GM19467 (cell line): ENCODE data around the gene HJV.

ENCODE experiments used
- ATAC-seq: cut with Tn5 transposase; IDR thresholded peaks from one replicate; pipeline ENCODE4 v1.9.1; 2021; ENCODE audit warnings: mild to moderate bottlenecking, moderate library complexity; ENCODE audit not compliant: unreplicated experiment

Gene HJV

DNA sequence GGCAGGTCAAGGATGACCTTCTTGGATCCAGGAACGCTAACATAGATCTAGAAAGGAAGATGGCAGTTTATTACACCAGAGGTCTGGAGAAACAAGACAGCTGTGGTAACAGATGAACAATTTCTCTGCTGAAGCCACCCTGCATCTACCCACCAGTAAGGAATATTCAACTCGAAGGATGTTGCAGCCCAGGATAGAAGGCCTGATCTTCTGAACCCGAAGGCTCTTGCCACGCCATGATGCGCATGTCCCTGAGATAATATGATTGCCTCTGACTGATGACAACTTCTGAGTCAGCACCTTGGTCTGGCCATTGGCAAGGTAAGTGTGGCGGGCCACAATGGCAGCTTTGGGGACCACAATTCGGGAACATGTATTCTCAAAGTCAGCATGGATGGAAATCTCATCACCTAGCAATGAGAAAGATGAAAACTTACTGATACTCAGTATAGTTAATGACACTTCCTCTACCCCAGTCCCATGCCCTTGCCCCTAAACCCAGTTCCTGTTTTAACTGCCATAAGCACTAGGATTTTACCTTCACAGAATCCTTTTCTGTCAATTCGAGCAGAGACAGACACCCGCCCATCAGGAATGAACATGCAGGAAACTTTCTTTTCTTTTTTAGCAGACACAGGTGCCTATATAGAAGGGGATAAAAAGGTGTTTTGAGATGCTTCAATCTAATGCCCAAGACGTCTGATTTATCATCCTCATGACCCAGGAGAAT lies 27.0 kb downstream of the HJV start:
- no peak for ATAC-seq

DNA sequence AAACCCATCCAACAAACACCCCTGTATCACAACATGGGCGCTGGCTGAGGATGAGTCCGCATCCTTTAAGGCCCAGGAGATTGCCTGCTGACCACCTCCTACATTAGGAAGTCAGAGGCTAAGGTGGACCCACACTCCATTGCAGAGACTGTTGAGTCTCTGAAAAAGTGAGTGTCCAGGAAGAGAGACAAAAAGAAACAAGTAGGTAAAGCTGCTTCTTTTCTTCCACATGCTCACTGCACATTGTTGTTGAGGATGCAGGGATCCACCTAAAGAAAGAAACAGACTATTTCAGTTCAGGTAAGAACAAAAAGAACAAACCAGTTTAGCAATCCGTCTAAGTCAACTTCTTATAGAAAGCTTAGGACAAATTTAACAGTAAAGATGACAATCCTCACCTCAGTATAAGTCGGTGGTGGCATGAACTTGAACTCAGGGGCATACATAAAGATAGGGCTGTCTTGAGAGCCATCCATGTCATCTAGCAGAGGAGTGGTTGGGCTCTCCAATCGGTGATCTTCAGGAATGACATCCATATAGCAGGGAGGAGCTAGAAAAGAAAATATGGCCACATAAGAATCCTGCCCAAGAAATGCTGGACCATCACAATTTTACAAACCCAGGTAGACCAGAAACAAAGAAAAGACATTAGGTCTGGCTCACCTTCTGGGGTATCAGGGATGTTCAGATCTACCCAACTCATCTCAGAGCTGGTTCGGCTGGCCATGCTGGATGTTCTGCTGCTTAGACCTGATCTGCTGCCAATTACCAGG lies 27.7 kb downstream of the HJV start:
- ATAC-seq, result no peak

DNA sequence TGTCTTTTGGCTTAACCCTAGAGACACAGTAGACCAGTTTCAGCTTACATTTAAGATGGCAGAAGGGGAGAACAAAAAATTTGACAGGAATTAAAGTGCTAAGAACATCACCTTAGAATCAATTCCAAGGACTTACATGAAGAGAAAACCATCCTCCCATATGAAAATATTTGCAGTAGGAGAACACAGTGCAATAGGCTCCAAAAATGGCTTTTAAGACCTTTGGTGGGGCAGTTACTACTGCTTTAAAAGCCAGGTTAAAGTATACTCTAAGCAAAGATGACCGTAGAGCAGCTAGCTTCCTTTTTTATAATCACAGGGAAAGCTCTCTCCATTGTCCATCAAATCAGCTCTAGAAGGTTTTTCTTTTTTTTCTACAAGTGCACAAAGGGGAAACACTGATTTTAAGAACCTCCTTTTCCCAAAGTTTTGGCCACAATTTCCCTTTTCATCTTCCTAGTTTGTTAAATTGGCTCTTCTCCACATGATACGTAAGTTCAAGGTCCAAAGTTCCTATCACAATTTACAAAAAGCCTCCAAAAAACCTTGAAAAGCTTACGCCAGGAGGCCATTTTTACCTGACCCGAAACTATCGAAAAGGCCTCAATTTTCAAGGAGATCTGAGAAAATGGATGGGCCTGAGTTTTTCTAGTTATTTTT lies 28.4 kb downstream of the HJV start:
- no peak for ATAC-seq

DNA sequence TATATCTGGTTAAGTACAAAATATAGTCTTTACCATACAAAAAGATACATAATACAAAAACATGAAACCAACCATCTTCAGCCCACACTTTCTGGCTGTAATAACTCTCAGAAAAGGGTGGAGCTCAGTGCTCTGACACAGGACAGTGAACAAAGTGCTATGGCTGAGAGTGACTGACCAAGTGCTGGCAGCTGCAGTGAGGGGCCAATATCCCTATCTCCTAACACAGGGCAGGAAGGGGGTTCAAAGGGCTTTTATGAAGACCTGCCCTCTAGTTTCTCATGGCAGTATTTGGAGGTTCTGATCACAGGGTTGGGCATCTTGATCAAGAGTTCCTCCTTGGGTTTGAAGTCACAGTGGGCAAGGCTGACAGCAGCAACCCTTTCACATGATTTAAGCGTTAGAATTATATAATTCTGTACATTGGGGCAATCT lies 29.0 kb downstream of the HJV start:
- ATAC-seq, result no peak

DNA sequence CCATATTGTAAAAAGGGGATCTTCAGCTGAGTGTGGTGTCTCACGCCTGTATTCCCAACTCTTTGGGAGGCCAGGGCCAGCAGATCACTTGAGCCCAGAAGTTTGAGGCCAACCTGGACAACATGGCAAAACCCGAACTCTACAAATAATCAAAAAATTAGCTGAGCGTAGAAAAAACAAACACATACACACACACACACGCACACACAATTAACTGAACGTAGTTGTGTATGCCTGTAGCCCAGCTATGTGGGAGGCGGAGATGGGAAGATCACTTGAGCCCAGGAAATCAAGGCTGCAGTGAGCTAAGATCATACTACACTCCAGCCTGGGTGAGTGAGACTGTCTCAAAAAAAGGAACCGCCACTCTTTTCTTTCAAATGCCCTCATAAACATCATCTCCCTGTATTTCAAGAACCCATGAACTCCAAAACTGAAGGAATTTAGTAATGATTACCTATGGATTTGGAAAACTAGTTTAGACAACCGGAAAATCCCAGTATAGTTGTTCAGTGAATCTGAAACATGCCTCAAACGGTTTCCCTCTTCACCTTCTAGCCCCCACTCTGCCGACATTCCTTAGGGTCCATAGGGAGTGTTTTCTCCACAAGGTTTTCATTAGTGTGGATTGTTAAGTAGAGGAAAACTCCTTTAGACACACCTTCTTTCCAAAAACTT lies 29.7 kb downstream of the HJV start:
- no peak for ATAC-seq

DNA sequence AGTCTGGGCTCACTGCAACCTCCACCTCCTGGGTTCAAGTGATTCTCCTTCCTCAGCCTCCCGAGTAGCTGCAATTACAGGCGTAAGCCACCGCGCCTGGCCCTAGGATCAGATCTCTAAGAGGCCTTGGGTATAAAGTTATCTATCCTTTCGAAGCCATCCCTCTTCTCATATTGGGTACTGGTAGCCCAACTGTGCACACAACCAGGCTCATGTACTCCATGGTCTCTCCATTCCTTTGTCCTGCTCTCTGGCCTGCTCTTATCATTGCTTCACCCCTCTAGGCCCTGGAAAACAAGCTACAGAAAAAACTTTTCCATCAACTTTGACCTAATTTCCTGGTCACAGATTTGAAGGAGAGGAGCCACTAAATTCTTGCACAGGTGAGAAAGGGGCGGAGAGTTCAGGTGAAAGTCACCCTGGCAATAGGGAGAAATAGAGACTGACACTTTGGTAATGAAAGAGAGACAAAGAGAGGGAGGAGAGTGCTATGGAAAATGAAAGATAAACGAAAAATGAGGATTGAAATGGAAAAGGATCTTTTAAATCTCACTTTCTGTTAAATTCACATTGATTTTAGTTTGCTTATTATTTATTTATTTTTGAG lies 31.2 kb downstream of the HJV start:
- no peak for ATAC-seq

DNA sequence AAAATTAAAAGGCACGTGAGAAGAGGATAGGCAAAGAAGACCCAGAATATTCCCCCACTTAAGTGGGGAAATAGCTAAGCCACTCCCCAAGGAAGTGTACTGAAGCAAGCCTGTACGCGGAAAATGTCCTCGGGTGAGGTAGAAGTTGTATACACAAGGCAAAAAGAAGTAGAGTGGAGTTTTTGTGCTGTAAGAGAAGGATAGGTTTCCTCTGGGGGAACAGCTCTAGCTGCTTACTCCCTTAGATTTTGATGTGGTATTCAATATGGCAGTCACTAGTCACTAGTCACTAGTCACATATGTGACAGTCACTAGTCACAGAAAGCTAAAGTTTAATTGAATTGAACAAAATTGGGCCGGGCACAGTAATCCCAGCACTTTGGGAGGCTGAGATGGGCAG lies 32.8 kb downstream of the HJV start:
- ATAC-seq, result no peak

DNA sequence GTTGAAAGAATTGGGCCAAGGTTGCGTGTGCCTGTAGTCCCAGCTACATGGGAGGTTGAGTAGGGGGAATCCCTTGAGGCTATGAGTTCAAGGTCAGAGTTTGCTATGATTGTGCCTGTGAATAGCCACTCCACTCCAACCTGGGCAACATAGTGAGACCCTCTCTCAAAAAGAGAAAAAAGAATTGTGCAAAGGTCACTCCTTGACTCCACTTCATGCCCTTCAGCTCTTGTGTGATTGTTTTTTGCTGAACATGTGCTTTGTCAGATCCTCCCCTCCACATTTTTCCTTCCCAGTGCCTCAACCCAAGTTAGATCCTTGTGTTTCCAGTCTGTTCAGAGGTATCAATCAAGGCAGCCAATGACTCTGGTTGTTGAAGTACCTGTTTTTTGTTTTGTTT lies 33.6 kb downstream of the HJV start:
- no peak for ATAC-seq

DNA sequence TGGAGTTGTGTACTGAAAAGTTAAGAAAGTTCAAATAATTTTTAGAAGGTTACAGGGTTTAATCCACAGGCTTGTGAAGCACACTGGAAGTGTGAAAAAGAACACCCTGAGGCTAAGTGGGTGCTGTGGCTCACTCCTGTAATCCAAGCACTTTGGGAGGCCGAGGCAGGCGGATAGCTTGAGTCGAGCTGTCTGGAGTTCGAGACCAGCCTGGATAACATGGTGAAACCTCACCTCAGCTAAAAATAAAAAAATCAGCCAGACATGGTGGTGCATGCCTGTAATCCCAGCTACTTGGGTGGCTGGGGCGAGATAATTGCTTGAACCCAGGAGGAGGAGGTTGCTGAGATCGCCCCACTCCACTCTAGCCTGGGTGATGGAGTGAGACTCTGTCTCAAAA lies 35.0 kb downstream of the HJV start:
- ATAC-seq, result no peak

DNA sequence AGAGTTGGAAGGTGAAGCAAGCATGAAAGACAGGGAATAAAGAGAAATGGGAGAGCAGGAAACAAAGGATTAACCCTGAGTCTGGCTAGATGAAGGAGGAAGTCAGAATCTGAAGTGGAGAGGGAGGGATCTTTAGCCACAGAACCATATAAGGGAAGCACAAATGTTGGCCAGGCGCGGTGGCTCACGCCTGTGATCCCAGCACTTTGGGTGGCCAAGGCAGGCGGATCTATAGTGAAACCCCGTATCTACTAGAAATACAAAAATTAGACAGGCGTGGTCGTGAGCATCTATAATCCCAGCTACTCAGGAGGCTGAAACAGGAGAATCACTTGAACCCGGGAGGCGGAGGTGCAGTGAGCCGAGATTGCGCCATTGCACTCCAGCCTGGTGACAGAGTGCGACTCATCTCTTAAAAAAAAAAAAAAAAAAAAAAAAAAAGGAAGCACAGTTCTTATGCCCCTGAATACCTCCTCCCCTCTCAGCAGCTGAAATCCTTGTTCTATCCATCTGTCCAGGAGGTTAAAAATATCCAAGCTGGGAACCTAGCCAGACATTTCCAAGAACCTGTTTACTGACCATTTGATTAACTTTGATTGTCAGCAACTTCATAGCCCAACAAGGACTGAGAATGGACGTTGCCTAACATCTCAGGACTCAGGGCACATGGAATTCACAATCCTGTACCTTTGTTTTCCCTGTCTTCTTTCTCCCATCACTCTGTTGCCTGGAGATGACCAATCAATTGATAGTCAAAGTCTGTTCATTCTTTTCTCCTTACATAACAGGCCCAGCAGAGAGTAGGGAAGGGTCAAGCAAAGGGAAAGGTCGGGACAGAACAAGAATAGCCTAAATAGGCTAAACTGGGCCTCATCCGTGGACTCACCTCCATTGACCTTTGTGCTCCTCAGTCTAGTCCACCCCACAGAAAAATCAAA lies 35.8 kb downstream of the HJV start:
- no peak for ATAC-seq

DNA sequence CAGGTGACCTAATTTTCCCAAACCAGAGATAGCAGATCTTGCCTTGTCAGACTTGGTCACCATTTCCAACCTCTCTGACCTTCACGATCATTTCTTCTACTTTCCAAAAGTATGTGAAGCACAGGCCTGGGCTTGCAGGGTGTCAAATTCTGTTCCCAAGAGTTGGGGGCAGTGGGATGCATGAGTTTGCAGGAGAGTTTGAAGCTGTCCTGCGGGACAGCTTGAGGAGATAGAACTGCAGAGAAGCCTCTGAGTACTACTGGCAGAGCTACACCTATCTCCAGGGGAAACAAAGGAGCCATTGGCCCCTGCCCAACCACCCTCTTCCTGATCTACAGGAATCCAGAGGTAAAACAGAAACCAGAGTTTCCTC lies 36.4 kb downstream of the HJV start:
- no peak for ATAC-seq

DNA sequence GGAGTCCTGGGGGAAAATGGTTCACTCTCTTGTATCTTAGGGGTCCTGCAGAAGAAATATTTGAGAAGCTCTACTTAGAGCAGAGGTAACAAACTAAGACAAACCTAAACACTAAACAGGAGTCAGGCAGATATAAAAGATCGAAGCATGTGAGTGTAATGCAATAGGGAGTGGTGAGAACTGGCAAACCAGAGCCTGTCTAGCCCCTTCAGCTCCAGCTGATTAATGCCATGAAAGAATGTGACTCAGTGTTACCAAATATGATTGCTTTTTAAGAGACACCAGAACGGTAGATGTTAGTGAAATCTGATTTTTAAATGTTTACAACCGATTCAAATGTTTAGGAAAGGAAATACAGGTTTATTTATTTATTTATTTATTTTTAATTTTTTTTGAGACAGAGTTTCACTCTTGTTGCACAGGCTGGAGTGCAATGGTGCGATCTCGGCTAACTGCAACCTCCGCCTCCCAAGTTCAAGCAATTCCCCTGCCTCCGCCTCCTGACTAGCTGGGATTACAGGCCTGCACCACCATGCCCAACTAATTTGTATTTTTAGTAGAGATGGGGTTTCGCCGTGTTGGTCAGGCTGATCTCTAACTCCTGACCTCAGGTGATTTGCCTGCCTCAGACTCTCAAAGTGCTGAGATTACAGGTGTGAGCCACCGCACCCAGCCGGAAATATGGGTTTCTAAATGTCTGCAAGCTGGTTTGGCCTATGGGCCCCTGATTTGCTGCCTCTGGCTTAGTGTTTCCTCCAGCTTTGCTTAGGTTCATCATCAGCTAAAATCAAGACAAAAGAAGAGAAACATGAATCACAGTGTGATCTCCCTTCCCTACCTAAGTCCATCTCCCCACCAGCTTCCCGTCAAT lies 37.3 kb downstream of the HJV start:
- no peak for ATAC-seq

DNA sequence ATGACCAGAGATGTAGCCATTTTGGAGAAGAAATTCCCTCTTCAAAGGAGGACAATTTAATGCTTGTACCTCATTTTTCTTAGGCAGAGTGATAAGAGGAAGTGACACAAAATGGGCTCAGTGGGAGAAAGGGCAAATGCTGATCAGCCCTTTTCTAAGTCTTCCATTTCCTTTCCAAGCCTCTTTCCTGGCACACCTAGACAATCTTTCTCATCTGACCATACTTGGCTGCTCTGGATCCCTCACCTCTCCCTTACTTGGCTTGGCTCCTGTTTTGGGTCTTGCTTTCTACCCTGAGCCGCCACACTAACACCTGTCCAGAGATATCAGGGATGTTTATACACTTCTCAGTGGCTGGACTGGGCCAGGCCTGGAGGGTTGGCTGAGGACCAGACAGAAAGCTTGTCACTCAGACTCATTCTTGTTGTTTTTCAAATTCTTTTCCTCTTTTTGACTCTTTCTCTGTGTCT lies 38.3 kb downstream of the HJV start:
- ATAC-seq, result no peak

DNA sequence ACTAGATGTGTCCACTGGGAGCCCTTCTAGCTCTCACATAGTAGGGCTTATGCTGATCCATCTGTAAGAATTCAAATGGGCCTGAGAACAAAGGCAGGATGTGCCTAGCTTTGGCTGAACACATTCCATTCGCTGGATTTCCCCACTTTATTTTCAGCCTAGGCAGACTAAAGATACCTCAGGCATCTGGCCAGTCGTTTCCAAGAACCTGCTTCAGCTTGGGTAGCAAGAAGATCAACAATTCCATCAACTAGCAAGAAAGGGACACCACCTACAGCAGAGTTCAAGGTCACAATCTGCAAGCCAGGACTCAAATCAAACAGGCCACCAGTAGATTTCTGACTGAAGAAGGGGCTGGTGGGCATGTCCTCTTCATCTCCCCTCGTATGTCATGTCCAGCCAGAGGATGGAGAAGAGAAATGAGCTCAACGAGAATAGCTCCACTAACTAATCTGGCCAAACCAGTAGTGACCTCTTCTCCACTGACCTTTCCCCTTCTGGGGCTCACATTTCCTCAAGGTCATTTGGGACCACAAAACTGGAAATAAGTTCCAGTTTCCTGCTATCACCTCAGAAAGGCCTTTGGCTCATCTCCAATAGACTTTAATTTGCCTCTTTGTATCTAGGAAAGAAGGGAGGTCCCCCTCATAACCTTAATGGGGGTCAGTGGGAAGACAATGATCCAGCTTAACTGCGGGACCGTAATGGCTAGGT lies 39.4 kb downstream of the HJV start:
- no peak for ATAC-seq

DNA sequence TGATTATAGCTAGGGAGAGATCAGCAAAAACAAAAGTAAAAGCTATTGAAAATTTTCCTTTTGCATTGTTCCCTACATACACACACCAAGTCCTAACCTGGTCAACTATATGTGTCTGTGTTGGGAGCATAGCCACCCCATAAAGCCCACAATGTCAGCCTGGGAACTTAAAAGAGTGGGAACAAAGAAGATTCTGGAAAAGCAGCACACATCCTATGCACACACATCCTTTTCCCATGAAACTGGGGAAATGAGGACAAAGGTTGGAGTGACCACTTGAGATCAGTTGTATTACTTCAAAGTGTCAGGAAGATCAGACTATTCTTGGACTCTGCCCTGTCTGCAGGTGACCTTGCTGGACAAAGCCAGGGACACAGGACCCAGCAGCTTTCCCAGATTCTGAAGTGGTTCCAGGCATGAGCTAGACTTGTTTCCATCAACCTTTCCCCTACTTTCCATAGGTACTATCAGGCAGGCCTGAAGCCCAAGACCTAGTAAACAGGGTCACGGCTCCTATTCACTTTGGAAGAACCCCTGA lies 41.0 kb downstream of the HJV start:
- ATAC-seq, result no peak

DNA sequence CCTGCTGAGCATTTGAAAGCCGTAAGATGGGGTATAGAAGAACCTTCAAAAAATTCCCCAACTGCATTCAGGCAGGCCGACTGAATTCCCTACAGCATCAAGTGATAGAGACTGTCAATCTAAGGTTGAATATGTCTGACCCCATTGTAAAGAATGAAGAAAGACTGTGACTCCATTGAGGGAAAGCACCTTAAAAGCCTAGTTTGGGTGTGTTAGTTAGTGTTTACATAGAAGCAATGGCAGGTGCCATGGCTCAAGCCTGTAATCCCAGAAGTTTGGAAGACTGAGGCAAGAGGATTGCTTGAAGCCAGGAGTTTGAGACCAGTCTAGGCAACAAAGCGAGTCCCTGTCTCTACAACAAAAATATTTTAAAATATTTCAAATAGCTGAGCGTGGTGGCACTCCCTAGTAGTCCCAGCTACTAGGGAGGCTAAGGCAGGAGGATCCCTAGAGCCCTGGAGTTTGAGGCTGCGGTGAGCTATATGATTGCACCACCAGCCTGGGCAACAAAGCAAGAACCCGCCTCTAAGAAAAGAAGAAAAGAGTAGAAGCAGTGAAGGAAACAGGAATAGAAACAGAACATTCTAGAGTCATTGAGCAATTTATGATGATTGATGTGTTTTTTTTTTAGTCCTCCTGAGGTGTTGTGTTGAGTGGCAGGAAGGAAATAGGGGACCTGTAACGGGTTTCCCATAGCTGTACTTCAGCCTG lies 41.6 kb downstream of the HJV start:
- peak; percentile 8 for ATAC-seq
